Measurements from ENCODE around the gene NAA10. TPM values are rescaled to one million over a fixed set of nuclear protein-coding genes. Genes with fewer than 3 reads are reported as not detected.

The NAA10 gene
- polyA plus RNA-seq, 2 of the 4 experiments (the other 2 are of a cell fraction): 63.5 to 230 TPM

- Histone ChIP-seq H3K4me1 (no peaks in the 10 kb centered on the region), H3K4me2 (no peak overlapping the region), H3K4me3 (no peak overlapping the region), H3K27ac (no peak overlapping the region), H3K9me3 (no peaks in the 10 kb centered on the region)
- TF ChIP-seq TP53 (CRISPR knock-in tag; IDR thresholded peaks at IDR 0.05): no peak
- TF ChIP-seq PHF8 (IDR thresholded peaks at IDR 0.05; ENCODE audit: borderline replicate concordance, low read depth): no peak
- TF ChIP-seq MAFK (IDR thresholded peaks at IDR 0.05; ENCODE audit: partially characterized antibody): no peak
- no peak for TF ChIP-seq KDM1A (IDR thresholded peaks at IDR 0.05; ENCODE audit: low read depth)
- TF ChIP-seq NR3C1 (IDR thresholded peaks at IDR 0.05): no peak
- no peak for TF ChIP-seq EP300 (IDR thresholded peaks at IDR 0.05)
- TF ChIP-seq RARB (CRISPR knock-in tag; IDR thresholded peaks at IDR 0.05): no peak
- no peak for TF ChIP-seq JUNB (IDR thresholded peaks at IDR 0.05)
- TF ChIP-seq BCL3 (IDR thresholded peaks at IDR 0.05): no peak
- TF ChIP-seq ZNF302 (CRISPR knock-in tag; IDR thresholded peaks at IDR 0.05): no peak
- TF ChIP-seq HOXA7 (CRISPR knock-in tag; IDR thresholded peaks at IDR 0.05): no peak
- no peak for DNase-seq (ENCODE audit: low read depth in 1 of 2, low spot score in 1 of 2)
- WGBS (ENCODE audit: missing lambda C conversion rate): 80% methylated on average over 15 of the region's 23 CpGs
- ChIA-PET CTCF (interaction anchor here (1.2 to 8.6 kb wide), 3 partner anchors 10 to 15 kb away, joined by 3 to 56 read pairs (median 5); no protein-coding TSS in a partner anchor), POLR2A (no interaction called here)
- no peak for FAIRE-seq
- ATAC-seq: no peak
These were observed 26.5 kb downstream of the NAA10 start for GRCh38 chrX:153908219-153908860.

GRCh38 chrX:153907456-153907855 lies 27.4 kb downstream of the NAA10 start:
- H3K4me1 ChIP-seq: peaks cover 5% of the 10 kb centered on the region; the same call in 2 of the 3 replicates
- TF ChIP-seq EHF (CRISPR knock-in tag; IDR thresholded peaks at IDR 0.05): no peak
- no peak for TF ChIP-seq HMGXB4 (CRISPR knock-in tag; IDR thresholded peaks at IDR 0.05; ENCODE audit: borderline replicate concordance)
- no peak for TF ChIP-seq ELK1 (IDR thresholded peaks at IDR 0.05; ENCODE audit: low read depth, low read length)
- no peak for TF ChIP-seq HEYL (CRISPR knock-in tag; IDR thresholded peaks at IDR 0.05)
- no peak for TF ChIP-seq FOXS1 (CRISPR knock-in tag; IDR thresholded peaks at IDR 0.05)
- TF ChIP-seq POLR2A (IDR thresholded peaks at IDR 0.05; ENCODE audit: low read length): no peak
- TF ChIP-seq CTCF (IDR thresholded peaks at IDR 0.05): no peak
- no peak for TF ChIP-seq BCL3 (IDR thresholded peaks at IDR 0.05)
- no peak for TF ChIP-seq NPAS2 (CRISPR knock-in tag; IDR thresholded peaks at IDR 0.05; ENCODE audit: borderline replicate concordance)
- TF ChIP-seq CBX8 (IDR thresholded peaks at IDR 0.05): no peak
- TF ChIP-seq ZNF302 (CRISPR knock-in tag; IDR thresholded peaks at IDR 0.05): no peak
- TF ChIP-seq ESRRA (IDR thresholded peaks at IDR 0.05; ENCODE audit: borderline replicate concordance, low read length): no peak
- no peak for TF ChIP-seq ZSCAN20 (CRISPR knock-in tag; IDR thresholded peaks at IDR 0.05)
- no peak for TF ChIP-seq E2F6 (IDR thresholded peaks at IDR 0.05; ENCODE audit: borderline replicate concordance, low read depth)
- TF ChIP-seq POLR2AphosphoS2 (conservative IDR thresholded peaks at IDR 0.05; ENCODE audit: low read length): no peak
- no peak for TF ChIP-seq MAX (IDR thresholded peaks at IDR 0.05)
- TF ChIP-seq TP53 (CRISPR knock-in tag; IDR thresholded peaks at IDR 0.05): no peak
- no peak for TF ChIP-seq HOXB5 (CRISPR knock-in tag; IDR thresholded peaks at IDR 0.05)
- H3K4me2 ChIP-seq: no peak overlapping the region
- POLR2A ChIA-PET: interaction anchor here (0.8 kb wide), 1 partner anchor 21 kb away, joined by 3 read pairs; no protein-coding TSS in a partner anchor
- H3K9me3 ChIP-seq: no peaks in the 10 kb centered on the region
- DNase-seq (ENCODE audit: low read depth in 1 of 2, low spot score in 1 of 2) (no peak), FAIRE-seq (no peak), ATAC-seq (0 out of 6 replicates have a peak, but pooled peaks of 1 of the 2 experiments have one; percentile 4)
- CTCF ChIA-PET: interaction anchor here (1.1 to 8.6 kb wide), 4 partner anchors 9 to 39 kb away, joined by 3 to 56 read pairs (median 4); no protein-coding TSS in a partner anchor
- 13% methylated on average over 3 of the region's 12 CpGs for WGBS (ENCODE audit: missing lambda C conversion rate)
- no peak overlapping the region for H3K27ac ChIP-seq
- H3K4me3 ChIP-seq: no peak overlapping the region

Measured in A549 (cell line).